ENCODE measurements around the gene RHBDD3. TPM values are rescaled to one million over a fixed set of nuclear protein-coding genes. Genes with fewer than 3 reads are reported as not detected.
A peak's percentile ranks its signal among the peaks of the same experiment; 100 is the strongest.

Gene RHBDD3
- total and polyA plus RNA-seq, 9 of the 15 experiments (the other 6 are each of a cell fraction or from before 2014, with no cell fraction given) = 0.32 to 35.6 (median 14.0) TPM

DNA sequence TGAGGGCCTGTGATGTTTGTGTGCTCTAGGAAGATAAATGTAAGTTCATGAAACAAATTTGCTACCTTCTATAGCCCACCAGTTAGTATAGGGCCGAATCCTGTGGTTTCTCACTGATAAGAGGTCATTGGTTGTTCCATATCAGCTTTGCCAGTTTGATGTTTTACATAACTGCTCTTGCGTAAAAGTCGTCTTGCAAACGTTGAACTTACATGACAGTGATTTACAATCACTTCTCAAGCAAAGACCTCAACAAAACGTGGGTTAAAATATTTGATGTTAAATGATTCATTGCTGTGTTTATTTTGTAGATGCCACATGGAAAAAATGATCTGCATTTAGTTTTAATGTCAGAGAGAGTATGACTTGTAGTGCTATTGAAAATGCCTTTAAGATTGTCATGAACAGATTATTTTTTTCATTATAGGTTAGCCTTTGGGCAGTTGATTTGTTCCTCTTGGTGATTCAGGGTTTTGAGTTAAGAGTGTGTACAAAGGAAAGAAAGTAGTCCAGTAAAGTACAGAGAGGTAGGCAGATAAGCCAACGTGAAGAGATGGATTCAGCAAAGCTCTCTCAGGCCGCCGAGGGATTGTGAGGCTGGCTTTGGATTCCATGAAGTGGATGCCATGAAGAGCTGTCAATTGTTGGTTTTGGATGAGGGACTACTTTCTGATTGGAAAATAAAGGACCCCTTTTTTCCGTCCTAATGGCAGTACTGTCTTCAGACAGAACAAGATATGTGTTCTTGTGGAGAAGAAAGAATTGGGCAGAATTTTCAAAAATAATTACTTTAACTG, 2.9 kb upstream of the RHBDD3 start (continued):
- TF ChIP-seq, protein P1, sequence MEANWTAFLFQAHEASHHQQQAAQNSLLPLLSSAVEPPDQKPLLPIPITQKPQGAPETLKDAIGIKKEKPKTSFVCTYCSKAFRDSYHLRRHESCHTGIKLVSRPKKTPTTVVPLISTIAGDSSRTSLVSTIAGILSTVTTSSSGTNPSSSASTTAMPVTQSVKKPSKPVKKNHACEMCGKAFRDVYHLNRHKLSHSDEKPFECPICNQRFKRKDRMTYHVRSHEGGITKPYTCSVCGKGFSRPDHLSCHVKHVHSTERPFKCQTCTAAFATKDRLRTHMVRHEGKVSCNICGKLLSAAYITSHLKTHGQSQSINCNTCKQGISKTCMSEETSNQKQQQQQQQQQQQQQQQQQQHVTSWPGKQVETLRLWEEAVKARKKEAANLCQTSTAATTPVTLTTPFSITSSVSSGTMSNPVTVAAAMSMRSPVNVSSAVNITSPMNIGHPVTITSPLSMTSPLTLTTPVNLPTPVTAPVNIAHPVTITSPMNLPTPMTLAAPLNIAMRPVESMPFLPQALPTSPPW (CRISPR knock-in tag; IDR thresholded peaks at IDR 0.05) = peak; percentile 42
- TF ChIP-seq RBM39 (optimal IDR thresholded peaks at IDR 0.05; ENCODE audit: low read depth, low read length) (no peak), SMARCA4 (IDR thresholded peaks at IDR 0.05) (0 out of 2 replicates have a peak, but pooled peaks have one; percentile 30), FOXJ3 (CRISPR knock-in tag; IDR thresholded peaks at IDR 0.05) (no peak), NR3C1 (CRISPR knock-in tag; IDR thresholded peaks at IDR 0.05) (no peak), DACH1 (IDR thresholded peaks at IDR 0.05; ENCODE audit: partially characterized antibody) (peak; percentile 13), ZNF124 (CRISPR knock-in tag; IDR thresholded peaks at IDR 0.05) (no peak), KDM1A (IDR thresholded peaks at IDR 0.05) (peak; percentile 98), NR2C2 (CRISPR knock-in tag; IDR thresholded peaks at IDR 0.05) (no peak), NR2C2 (tag; IDR thresholded peaks at IDR 0.05) (peak; percentile 46; the same call in 1 of the 2 replicates), TGIF2 (CRISPR knock-in tag; IDR thresholded peaks at IDR 0.05) (no peak), CBFA2T3 (IDR thresholded peaks at IDR 0.05) (peak; percentile 88), FOXP1 (CRISPR knock-in tag; IDR thresholded peaks at IDR 0.05) (no peak), HIVEP1 (CRISPR knock-in tag; IDR thresholded peaks at IDR 0.05) (no peak), BRCA1 (IDR thresholded peaks at IDR 0.05) (no peak), BRCA1 (CRISPR knock-in tag; IDR thresholded peaks at IDR 0.05) (no peak), DPF2 (IDR thresholded peaks at IDR 0.05) (peak; percentile 62), CBX3 (IDR thresholded peaks at IDR 0.05; ENCODE audit: borderline replicate concordance in 1 of 2, low read length in 2 of 2) (no peak), BDP1 (IDR thresholded peaks at IDR 0.05; ENCODE audit: insufficient read depth, insufficient read length) (no peak), U2AF1 (optimal IDR thresholded peaks at IDR 0.05; ENCODE audit: low read depth, low read length) (no peak), POLR2G (IDR thresholded peaks at IDR 0.05; ENCODE audit: low read depth, low read length) (no peak), HDGF (IDR thresholded peaks at IDR 0.05) (no peak)
- TF ChIP-seq, protein P2, sequence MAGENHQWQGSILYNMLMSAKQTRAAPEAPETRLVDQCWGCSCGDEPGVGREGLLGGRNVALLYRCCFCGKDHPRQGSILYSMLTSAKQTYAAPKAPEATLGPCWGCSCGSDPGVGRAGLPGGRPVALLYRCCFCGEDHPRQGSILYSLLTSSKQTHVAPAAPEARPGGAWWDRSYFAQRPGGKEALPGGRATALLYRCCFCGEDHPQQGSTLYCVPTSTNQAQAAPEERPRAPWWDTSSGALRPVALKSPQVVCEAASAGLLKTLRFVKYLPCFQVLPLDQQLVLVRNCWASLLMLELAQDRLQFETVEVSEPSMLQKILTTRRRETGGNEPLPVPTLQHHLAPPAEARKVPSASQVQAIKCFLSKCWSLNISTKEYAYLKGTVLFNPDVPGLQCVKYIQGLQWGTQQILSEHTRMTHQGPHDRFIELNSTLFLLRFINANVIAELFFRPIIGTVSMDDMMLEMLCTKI (IDR thresholded peaks at IDR 0.05; ENCODE audit: partially characterized antibody) = no peak
- TF ChIP-seq, protein P3, sequence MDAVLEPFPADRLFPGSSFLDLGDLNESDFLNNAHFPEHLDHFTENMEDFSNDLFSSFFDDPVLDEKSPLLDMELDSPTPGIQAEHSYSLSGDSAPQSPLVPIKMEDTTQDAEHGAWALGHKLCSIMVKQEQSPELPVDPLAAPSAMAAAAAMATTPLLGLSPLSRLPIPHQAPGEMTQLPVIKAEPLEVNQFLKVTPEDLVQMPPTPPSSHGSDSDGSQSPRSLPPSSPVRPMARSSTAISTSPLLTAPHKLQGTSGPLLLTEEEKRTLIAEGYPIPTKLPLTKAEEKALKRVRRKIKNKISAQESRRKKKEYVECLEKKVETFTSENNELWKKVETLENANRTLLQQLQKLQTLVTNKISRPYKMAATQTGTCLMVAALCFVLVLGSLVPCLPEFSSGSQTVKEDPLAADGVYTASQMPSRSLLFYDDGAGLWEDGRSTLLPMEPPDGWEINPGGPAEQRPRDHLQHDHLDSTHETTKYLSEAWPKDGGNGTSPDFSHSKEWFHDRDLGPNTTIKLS (IDR thresholded peaks at IDR 0.05; ENCODE audit: borderline replicate concordance, low read depth) = no peak
- TF ChIP-seq, protein P4, sequence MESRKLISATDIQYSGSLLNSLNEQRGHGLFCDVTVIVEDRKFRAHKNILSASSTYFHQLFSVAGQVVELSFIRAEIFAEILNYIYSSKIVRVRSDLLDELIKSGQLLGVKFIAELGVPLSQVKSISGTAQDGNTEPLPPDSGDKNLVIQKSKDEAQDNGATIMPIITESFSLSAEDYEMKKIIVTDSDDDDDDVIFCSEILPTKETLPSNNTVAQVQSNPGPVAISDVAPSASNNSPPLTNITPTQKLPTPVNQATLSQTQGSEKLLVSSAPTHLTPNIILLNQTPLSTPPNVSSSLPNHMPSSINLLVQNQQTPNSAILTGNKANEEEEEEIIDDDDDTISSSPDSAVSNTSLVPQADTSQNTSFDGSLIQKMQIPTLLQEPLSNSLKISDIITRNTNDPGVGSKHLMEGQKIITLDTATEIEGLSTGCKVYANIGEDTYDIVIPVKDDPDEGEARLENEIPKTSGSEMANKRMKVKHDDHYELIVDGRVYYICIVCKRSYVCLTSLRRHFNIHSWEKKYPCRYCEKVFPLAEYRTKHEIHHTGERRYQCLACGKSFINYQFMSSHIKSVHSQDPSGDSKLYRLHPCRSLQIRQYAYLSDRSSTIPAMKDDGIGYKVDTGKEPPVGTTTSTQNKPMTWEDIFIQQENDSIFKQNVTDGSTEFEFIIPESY (CRISPR knock-in tag; IDR thresholded peaks at IDR 0.05) = no peak

Measured in K562 (cell line).